Neural progenitor cell (in vitro differentiated cells): Measurements from ENCODE around the gene KCNC1. TPM values are rescaled to one million over a fixed set of nuclear protein-coding genes. Genes with fewer than 3 reads are reported as not detected.

Experiments used
- DNase-seq: peaks from one replicate; pipeline ENCODE4 v3.0.0-alpha.2; 2016; ENCODE audit warnings: low spot score
- H2AFZ ChIP-seq: fragments of 200-600 bp; sonication (generic); replicated peaks from 2 replicates; pipeline ENCODE4 v1.6.1; 2016; ENCODE audit warnings: antibody characterized with exemption
- H3F3A ChIP-seq: fragments of 200-600 bp; sonication (generic); 2 replicates; pipeline ENCODE4 v1.6.1; 2016; ENCODE audit warnings: antibody characterized with exemption, low read depth
- H3K27ac ChIP-seq: fragments of 200-600 bp; sonication (generic); 2 replicates; pipeline ENCODE4 v1.5.1; 2016; ENCODE audit warnings: mild to moderate bottlenecking
- H3K27me3 ChIP-seq: fragments of 200-600 bp; sonication (generic); 2 replicates; pipeline ENCODE4 v1.6.1; 2016; ENCODE audit warnings: mild to moderate bottlenecking, moderate library complexity
- H3K36me3 ChIP-seq: fragments of 200-600 bp; sonication (generic); 2 replicates; pipeline ENCODE4 v1.5.1; 2016
- H3K4me1 ChIP-seq: fragments of 200-600 bp; sonication (generic); 2 replicates; pipeline ENCODE4 v1.6.1; 2016; ENCODE audit warnings: mixed run types
- H3K4me2 ChIP-seq: fragments of 200-600 bp; sonication (generic); 2 replicates; pipeline ENCODE4 v1.6.1; 2016
- H3K4me3 ChIP-seq: fragments of 200-600 bp; sonication (generic); 2 replicates; pipeline ENCODE4 v1.5.1; 2016
- H3K79me2 ChIP-seq: fragments of 200-600 bp; sonication (generic); 2 replicates; pipeline ENCODE4 v1.6.1; 2016; ENCODE audit warnings: low read depth
- H3K9ac ChIP-seq: fragments of 200-600 bp; sonication (generic); 2 replicates; pipeline ENCODE4 v1.6.1; 2016
- H3K9me3 ChIP-seq: fragments of 200-600 bp; sonication (generic); 2 replicates; pipeline ENCODE4 v1.5.1; 2016; ENCODE audit warnings: low read depth
- H4K20me1 ChIP-seq: fragments of 200-600 bp; sonication (generic); 2 replicates; pipeline ENCODE4 v1.6.1; 2016; ENCODE audit warnings: low read depth
- H3K27ac Mint-ChIP-seq: 3 replicates; pipeline ENCODE4 v1.8.0; 2021; ENCODE audit warnings: mixed read lengths
- H3K27me3 Mint-ChIP-seq: 2 replicates; pipeline ENCODE4 v1.8.0; 2022; ENCODE audit warnings: low read depth, mild to moderate bottlenecking, inconsistent platforms, moderate library complexity, mixed read lengths; ENCODE audit not compliant: insufficient read depth
- H3K36me3 Mint-ChIP-seq: 3 replicates; pipeline ENCODE4 v1.8.0; 2021; ENCODE audit warnings: mixed read lengths
- H3K4me1 Mint-ChIP-seq: 3 replicates; pipeline ENCODE4 v1.8.0; 2021; ENCODE audit warnings: mixed read lengths
- H3K4me3 Mint-ChIP-seq: 3 replicates; pipeline ENCODE4 v1.8.0; 2021; ENCODE audit warnings: mild to moderate bottlenecking, moderate library complexity, mixed read lengths
- H3K9me3 Mint-ChIP-seq: 3 replicates; pipeline ENCODE4 v1.8.0; 2020; ENCODE audit warnings: mixed read lengths
- EZH2 ChIP-seq: fragments of 200-600 bp; sonication (generic); IDR thresholded peaks from 2 replicates; pipeline ENCODE4 v1.6.1; 2017; ENCODE audit warnings: antibody characterized with exemption, mild to moderate bottlenecking, moderate library complexity
- EZH2phosphoT487 ChIP-seq: fragments of 200-600 bp; sonication (generic); IDR thresholded peaks from 2 replicates; pipeline ENCODE4 v1.6.1; 2017; ENCODE audit warnings: antibody characterized with exemption
- total RNA-seq: library from RNA; depleted of rRNA; stranded (reverse); fragments of >200 nt; gene quantifications from 2 replicates; pipeline ENCODE4 v1.2.3, GENCODE V29; 2015; ENCODE audit warnings: low replicate concordance
- TF ChIP-seq, protein P1 (sequence below): fragments of 200-600 bp; sonication (generic); IDR thresholded peaks from 2 replicates; pipeline ENCODE4 v1.5.1; 2017; ENCODE audit warnings: antibody characterized with exemption, mild to moderate bottlenecking

KCNC1 gene
- total RNA-seq, 1 donor from 2014 or later, result 0.04 TPM

- Histone ChIP-seq H4K20me1 (no peaks in the 10 kb centered on the region), H3K27me3 (no peaks in the 10 kb centered on the region), H3F3A (no peaks in the 10 kb centered on the region), H3K4me1 (peaks cover 8% of the 10 kb centered on the region), H3K79me2 (no peaks in the 10 kb centered on the region), H3K9ac (no peak overlapping the region), H3K9me3 (no peaks in the 10 kb centered on the region), H2AFZ (no peak overlapping the region), H3K27ac (no peak overlapping the region), H3K36me3 (no peaks in the 10 kb centered on the region), H3K4me3 (no peak overlapping the region), H3K4me2 (no peak overlapping the region)
- TF ChIP-seq EZH2phosphoT487 (no peak), EZH2 (no peak)
- TF ChIP-seq, protein P1, sequence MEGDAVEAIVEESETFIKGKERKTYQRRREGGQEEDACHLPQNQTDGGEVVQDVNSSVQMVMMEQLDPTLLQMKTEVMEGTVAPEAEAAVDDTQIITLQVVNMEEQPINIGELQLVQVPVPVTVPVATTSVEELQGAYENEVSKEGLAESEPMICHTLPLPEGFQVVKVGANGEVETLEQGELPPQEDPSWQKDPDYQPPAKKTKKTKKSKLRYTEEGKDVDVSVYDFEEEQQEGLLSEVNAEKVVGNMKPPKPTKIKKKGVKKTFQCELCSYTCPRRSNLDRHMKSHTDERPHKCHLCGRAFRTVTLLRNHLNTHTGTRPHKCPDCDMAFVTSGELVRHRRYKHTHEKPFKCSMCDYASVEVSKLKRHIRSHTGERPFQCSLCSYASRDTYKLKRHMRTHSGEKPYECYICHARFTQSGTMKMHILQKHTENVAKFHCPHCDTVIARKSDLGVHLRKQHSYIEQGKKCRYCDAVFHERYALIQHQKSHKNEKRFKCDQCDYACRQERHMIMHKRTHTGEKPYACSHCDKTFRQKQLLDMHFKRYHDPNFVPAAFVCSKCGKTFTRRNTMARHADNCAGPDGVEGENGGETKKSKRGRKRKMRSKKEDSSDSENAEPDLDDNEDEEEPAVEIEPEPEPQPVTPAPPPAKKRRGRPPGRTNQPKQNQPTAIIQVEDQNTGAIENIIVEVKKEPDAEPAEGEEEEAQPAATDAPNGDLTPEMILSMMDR, result no peak
- peaks cover 7% of the 10 kb centered on the region for H3K4me1 Mint-ChIP-seq
- H3K36me3 Mint-ChIP-seq, result peaks cover 1% of the 10 kb centered on the region
- no peaks in the 10 kb centered on the region for H3K9me3 Mint-ChIP-seq
- no peak overlapping the region for H3K27ac Mint-ChIP-seq
- DNase-seq, result no peak
- no peak overlapping the region for H3K4me3 Mint-ChIP-seq
- H3K27me3 Mint-ChIP-seq, result peaks cover 18% of the 10 kb centered on the region
Measured at GRCh38 chr11:17780668-17781067, 46.1 kb downstream of the KCNC1 start.

GRCh38 chr11:17781221-17781620 lies 46.6 kb downstream of the KCNC1 start:
- Mint-ChIP-seq H3K36me3 (peaks cover 1% of the 10 kb centered on the region), H3K27ac (no peak overlapping the region), H3K27me3 (peaks cover 18% of the 10 kb centered on the region), H3K4me3 (no peak overlapping the region), H3K9me3 (no peaks in the 10 kb centered on the region), H3K4me1 (peaks cover 4% of the 10 kb centered on the region)
- Histone ChIP-seq H2AFZ (no peak overlapping the region), H3K27ac (no peak overlapping the region), H4K20me1 (no peaks in the 10 kb centered on the region), H3F3A (no peaks in the 10 kb centered on the region), H3K9me3 (no peaks in the 10 kb centered on the region), H3K4me2 (no peak overlapping the region), H3K4me3 (no peak overlapping the region), H3K79me2 (no peaks in the 10 kb centered on the region), H3K9ac (no peak overlapping the region), H3K27me3 (no peaks in the 10 kb centered on the region), H3K36me3 (no peaks in the 10 kb centered on the region), H3K4me1 (peaks cover 4% of the 10 kb centered on the region)
- no peak for DNase-seq
- TF ChIP-seq, protein P1, result no peak
- no peak for TF ChIP-seq EZH2phosphoT487
- no peak for TF ChIP-seq EZH2

- no peak overlapping the region for H3K27ac Mint-ChIP-seq
- Histone ChIP-seq H3K4me1 (no peaks in the 10 kb centered on the region), H3K27ac (no peak overlapping the region), H3F3A (no peaks in the 10 kb centered on the region), H3K27me3 (no peaks in the 10 kb centered on the region), H2AFZ (no peak overlapping the region), H3K4me2 (no peak overlapping the region), H3K79me2 (no peaks in the 10 kb centered on the region), H3K9ac (no peak overlapping the region), H3K4me3 (no peak overlapping the region), H3K9me3 (no peaks in the 10 kb centered on the region), H4K20me1 (no peaks in the 10 kb centered on the region), H3K36me3 (no peaks in the 10 kb centered on the region)
- DNase-seq, result no peak
- H3K4me1 Mint-ChIP-seq, result peaks cover 4% of the 10 kb centered on the region
- peaks cover 1% of the 10 kb centered on the region for H3K36me3 Mint-ChIP-seq
- H3K4me3 Mint-ChIP-seq, result no peak overlapping the region
- H3K9me3 Mint-ChIP-seq, result no peaks in the 10 kb centered on the region
- TF ChIP-seq EZH2phosphoT487 (no peak), EZH2 (no peak)
- TF ChIP-seq, protein P1, result no peak
- peaks cover 18% of the 10 kb centered on the region for H3K27me3 Mint-ChIP-seq
Measured at GRCh38 chr11:17781626-17782025, 47.0 kb downstream of the KCNC1 start.

- no peaks in the 10 kb centered on the region for H3K79me2 ChIP-seq
- TF ChIP-seq EZH2 (no peak), EZH2phosphoT487 (no peak)
- H2AFZ ChIP-seq, result no peak overlapping the region
- no peak overlapping the region for H3K27ac Mint-ChIP-seq
- H3K4me1 ChIP-seq, result no peaks in the 10 kb centered on the region
- no peaks in the 10 kb centered on the region for H3K36me3 ChIP-seq
- H3K36me3 Mint-ChIP-seq, result peaks cover 1% of the 10 kb centered on the region
- H3K9ac ChIP-seq, result no peak overlapping the region
- no peak overlapping the region for H3K27ac ChIP-seq
- H4K20me1 ChIP-seq, result no peaks in the 10 kb centered on the region
- H3K9me3 ChIP-seq, result no peaks in the 10 kb centered on the region
- DNase-seq, result no peak
- H3K4me1 Mint-ChIP-seq, result peaks cover 4% of the 10 kb centered on the region
- H3K9me3 Mint-ChIP-seq, result no peaks in the 10 kb centered on the region
- no peaks in the 10 kb centered on the region for H3F3A ChIP-seq
- H3K27me3 ChIP-seq, result no peaks in the 10 kb centered on the region
- no peak overlapping the region for H3K4me3 ChIP-seq
- H3K27me3 Mint-ChIP-seq, result peaks cover 18% of the 10 kb centered on the region
- H3K4me2 ChIP-seq, result no peak overlapping the region
- H3K4me3 Mint-ChIP-seq, result no peak overlapping the region
Measured at GRCh38 chr11:17782145-17782544, 47.6 kb downstream of the KCNC1 start.
